Measurements from ENCODE around the gene BCKDHB.

BCKDHB gene

DNA sequence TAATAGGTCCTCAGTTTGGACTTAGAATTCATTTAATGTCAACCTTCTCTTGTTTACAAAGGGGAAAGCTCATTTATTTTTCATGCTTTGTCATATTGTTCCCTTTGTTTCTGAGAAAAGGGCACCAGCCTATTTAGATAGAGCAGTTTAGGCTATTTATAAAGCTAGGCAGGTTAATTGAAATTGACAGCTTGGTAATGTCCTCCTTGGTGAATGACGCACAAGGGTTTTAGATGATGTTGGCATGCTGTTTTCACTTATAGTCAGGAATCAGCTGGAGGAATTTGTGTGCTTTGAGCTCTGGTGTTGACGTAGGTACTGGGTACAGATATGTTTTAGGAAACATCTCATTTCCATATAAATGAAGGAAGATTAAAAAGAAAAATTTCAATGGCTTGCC, 45.2 kb downstream of the BCKDHB start:
- Histone ChIP-seq H3K4me1 (ENCODE audit: control insufficient read depth in 1 of 2, insufficient read depth in 2 of 2, low read length in 2 of 2) (no peaks in the 10 kb centered on the region), H3K27me3 (ENCODE audit: low read depth, low read length) (no peaks in the 10 kb centered on the region), H3K27ac (ENCODE audit: low read length) (no peak overlapping the region), H3K36me3 (ENCODE audit: control insufficient read depth in 1 of 2, insufficient read depth in 2 of 2, low read length in 2 of 2) (no peaks in the 10 kb centered on the region), H3K4me3 (ENCODE audit: low read depth in 1 of 2, low read length in 2 of 2) (no peak overlapping the region), H3K9me3 (ENCODE audit: control insufficient read depth in 1 of 2, low read length in 2 of 2) (no peaks in the 10 kb centered on the region)

DNA sequence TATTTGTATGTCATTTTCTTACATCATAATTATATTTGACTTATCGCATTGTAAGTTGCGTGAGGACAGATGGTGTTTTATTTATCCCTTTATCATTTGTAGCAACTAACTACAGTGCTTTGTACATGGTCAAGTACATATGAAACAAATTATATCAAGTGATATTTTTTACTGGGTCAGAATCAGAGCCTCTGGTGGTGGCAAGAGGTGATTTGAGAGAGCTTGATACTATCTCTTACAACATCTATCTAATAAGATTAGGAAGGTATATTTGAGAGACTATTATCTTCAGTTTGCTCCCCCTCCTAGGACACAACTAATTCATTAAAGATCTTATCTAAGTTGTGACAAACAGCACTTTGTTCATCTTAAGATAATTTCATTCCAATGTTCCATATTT, 47.7 kb downstream of the BCKDHB start:
- Histone ChIP-seq H3K36me3 (ENCODE audit: control insufficient read depth in 1 of 2, insufficient read depth in 2 of 2, low read length in 2 of 2) (no peaks in the 10 kb centered on the region), H3K27ac (ENCODE audit: low read length) (no peak overlapping the region), H3K9me3 (ENCODE audit: control insufficient read depth in 1 of 2, low read length in 2 of 2) (no peaks in the 10 kb centered on the region), H3K27me3 (ENCODE audit: low read depth, low read length) (no peaks in the 10 kb centered on the region), H3K4me3 (ENCODE audit: low read depth in 1 of 2, low read length in 2 of 2) (no peak overlapping the region), H3K4me1 (ENCODE audit: control insufficient read depth in 1 of 2, insufficient read depth in 2 of 2, low read length in 2 of 2) (no peaks in the 10 kb centered on the region)

DNA sequence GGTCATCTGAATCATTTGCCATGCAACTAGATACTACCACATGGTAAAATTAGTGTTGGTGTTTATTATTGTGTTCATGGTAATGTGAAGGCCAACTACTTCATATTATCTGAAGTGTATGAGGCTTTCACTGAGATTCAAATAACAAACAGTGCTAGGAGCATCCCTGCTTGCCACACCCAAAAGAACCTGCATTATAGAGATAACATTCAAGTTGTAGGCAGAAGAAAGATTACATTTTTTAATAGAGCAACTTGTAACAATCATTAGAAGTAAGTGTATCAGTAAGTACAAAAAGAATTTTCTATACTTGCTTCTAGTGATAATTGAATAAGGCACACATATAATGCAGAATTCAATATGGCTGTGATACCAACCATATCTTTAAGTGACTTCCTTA, 49.8 kb downstream of the BCKDHB start:
- Histone ChIP-seq H3K27me3 (ENCODE audit: low read depth, low read length) (no peaks in the 10 kb centered on the region), H3K4me3 (ENCODE audit: low read depth in 1 of 2, low read length in 2 of 2) (no peak overlapping the region), H3K9me3 (ENCODE audit: control insufficient read depth in 1 of 2, low read length in 2 of 2) (no peaks in the 10 kb centered on the region), H3K36me3 (ENCODE audit: control insufficient read depth in 1 of 2, insufficient read depth in 2 of 2, low read length in 2 of 2) (no peaks in the 10 kb centered on the region), H3K27ac (ENCODE audit: low read length) (no peak overlapping the region), H3K4me1 (ENCODE audit: control insufficient read depth in 1 of 2, insufficient read depth in 2 of 2, low read length in 2 of 2) (no peaks in the 10 kb centered on the region)

DNA sequence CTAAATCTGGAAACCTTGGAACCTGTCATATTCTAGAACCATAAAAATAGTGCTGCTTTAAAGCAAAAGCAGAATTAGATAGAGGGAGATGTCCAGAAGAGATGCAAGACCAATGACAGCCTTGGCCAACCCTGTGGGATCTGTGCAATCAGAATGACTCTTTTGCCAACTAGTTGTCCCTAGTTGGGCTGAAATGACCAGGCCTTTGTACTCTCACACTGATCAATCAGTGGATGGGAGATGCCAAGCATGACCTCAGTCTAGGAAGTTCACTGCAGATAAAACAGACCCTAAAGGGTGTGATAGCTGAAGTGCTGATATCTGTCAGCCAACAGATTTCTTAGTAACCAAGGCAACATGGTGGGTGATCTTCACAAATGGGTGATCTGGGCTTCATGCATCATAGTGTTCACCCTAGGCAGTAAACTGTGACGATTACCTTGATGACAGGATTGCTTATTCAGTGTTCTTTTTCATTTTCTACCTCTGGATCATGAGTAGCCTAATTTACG, 52.1 kb downstream of the BCKDHB start:
- no peak overlapping the region for H3K27ac ChIP-seq (ENCODE audit: low read length)
- no peak overlapping the region for H3K4me3 ChIP-seq (ENCODE audit: low read depth in 1 of 2, low read length in 2 of 2)
- H3K9me3 ChIP-seq (ENCODE audit: control insufficient read depth in 1 of 2, low read length in 2 of 2) = no peaks in the 10 kb centered on the region
- no peaks in the 10 kb centered on the region for H3K36me3 ChIP-seq (ENCODE audit: control insufficient read depth in 1 of 2, insufficient read depth in 2 of 2, low read length in 2 of 2)
- no peaks in the 10 kb centered on the region for H3K4me1 ChIP-seq (ENCODE audit: control insufficient read depth in 1 of 2, insufficient read depth in 2 of 2, low read length in 2 of 2)
- H3K27me3 ChIP-seq (ENCODE audit: low read depth, low read length) = no peaks in the 10 kb centered on the region

DNA sequence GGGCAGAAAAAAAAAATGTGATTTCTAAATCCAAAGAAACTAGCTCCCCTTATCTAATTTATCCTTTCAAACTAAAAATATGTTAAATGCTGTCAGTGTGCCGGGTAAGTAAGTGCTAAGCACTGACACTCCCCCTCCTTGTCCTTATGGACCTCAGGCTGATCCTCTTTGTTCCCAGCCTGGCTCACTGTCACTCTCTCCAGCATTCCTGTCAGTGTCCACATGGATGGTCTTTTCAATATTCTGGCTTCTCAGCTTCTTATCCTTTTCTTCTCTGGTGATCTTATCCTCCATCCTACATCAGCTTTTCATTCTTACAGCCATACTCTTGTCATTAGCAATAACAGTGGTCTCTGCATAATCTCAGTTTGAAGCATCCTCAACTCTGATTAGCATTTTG, 55.0 kb downstream of the BCKDHB start:
- no peaks in the 10 kb centered on the region for H3K36me3 ChIP-seq (ENCODE audit: control insufficient read depth in 1 of 2, insufficient read depth in 2 of 2, low read length in 2 of 2)
- H3K9me3 ChIP-seq (ENCODE audit: control insufficient read depth in 1 of 2, low read length in 2 of 2) = no peaks in the 10 kb centered on the region
- peaks cover 0 to 3% of the 10 kb centered on the region in 2 donors for H3K4me1 ChIP-seq (ENCODE audit: control insufficient read depth in 1 of 2, insufficient read depth in 2 of 2, low read length in 2 of 2)
- H3K4me3 ChIP-seq (ENCODE audit: low read depth in 1 of 2, low read length in 2 of 2) = no peak overlapping the region
- no peak overlapping the region for H3K27ac ChIP-seq (ENCODE audit: low read length)
- no peaks in the 10 kb centered on the region for H3K27me3 ChIP-seq (ENCODE audit: low read depth, low read length)

DNA sequence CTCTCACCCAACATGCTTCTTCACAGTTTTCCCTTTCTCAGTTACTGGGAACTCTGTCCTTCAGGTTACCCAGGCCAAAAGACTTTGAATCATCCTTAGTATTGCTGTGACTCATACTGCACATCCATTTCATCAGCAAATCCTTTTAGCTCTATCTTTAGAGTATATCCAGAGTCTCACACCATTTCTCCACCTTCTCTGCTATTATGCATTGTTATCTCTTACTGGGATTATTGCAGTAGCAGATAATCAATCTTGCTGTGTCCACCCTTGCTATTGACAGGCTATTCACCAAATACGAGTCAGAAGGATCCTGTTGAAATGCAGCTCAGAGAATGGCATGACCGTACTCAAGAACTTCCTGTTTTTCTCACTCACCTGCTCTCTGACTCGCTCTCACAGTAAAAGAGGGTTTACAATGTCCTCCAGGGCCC, 57.3 kb downstream of the BCKDHB start:
- no peak overlapping the region for H3K4me3 ChIP-seq (ENCODE audit: low read depth in 1 of 2, low read length in 2 of 2)
- no peaks in the 10 kb centered on the region for H3K9me3 ChIP-seq (ENCODE audit: control insufficient read depth in 1 of 2, low read length in 2 of 2)
- H3K27me3 ChIP-seq (ENCODE audit: low read depth, low read length) = no peaks in the 10 kb centered on the region
- H3K27ac ChIP-seq (ENCODE audit: low read length) = peak overlapping the region; percentile 3
- no peaks in the 10 kb centered on the region for H3K36me3 ChIP-seq (ENCODE audit: control insufficient read depth in 1 of 2, insufficient read depth in 2 of 2, low read length in 2 of 2)
- peaks cover 0 to 3% of the 10 kb centered on the region in 2 donors for H3K4me1 ChIP-seq (ENCODE audit: control insufficient read depth in 1 of 2, insufficient read depth in 2 of 2, low read length in 2 of 2)

DNA sequence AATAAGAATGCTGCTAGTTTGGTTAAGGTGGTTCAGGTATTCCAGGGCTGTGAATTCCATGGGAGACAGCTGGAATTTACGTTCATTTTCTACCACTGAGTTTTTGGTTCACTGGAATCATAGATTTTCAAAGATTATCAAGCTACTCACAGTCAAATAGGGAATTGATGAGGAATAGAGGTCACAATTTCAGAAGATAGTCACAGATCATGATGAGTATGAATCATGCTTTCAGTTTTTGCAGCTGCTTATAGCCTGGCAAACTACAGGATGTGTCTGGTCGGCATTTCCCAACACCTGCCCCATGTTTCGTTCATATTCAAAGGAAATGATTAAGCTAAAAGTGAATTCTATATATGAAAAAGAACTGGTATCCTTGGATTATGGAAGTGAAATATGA, 58.7 kb downstream of the BCKDHB start:
- H3K9me3 ChIP-seq (ENCODE audit: control insufficient read depth in 1 of 2, low read length in 2 of 2) = no peaks in the 10 kb centered on the region
- H3K27me3 ChIP-seq (ENCODE audit: low read depth, low read length) = no peaks in the 10 kb centered on the region
- no peak overlapping the region for H3K27ac ChIP-seq (ENCODE audit: low read length)
- H3K4me1 ChIP-seq (ENCODE audit: control insufficient read depth in 1 of 2, insufficient read depth in 2 of 2, low read length in 2 of 2) = peaks cover 0 to 3% of the 10 kb centered on the region in 2 donors
- no peak overlapping the region for H3K4me3 ChIP-seq (ENCODE audit: low read depth in 1 of 2, low read length in 2 of 2)
- H3K36me3 ChIP-seq (ENCODE audit: control insufficient read depth in 1 of 2, insufficient read depth in 2 of 2, low read length in 2 of 2) = no peaks in the 10 kb centered on the region

DNA sequence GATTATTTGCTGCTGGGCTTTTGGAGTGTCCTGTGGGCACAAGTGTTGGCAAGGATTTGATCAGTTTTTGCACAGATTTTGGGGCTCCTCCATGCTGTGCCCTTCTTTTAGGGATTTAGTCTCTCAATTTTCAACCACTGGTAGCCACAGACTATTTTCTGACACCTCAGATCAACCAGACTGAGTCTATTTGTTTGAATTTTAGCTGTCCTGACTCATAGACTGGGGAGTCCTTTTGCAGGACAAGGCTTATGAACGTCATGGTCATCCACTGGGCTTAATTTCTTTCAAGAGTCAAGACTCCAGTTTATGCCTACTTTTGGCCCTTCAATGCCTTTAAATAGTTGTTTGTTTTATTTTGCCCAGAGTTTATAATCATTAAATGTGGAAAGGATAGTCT, 59.3 kb downstream of the BCKDHB start:
- H3K36me3 ChIP-seq (ENCODE audit: control insufficient read depth in 1 of 2, insufficient read depth in 2 of 2, low read length in 2 of 2) = no peaks in the 10 kb centered on the region
- no peak overlapping the region for H3K27ac ChIP-seq (ENCODE audit: low read length)
- H3K9me3 ChIP-seq (ENCODE audit: control insufficient read depth in 1 of 2, low read length in 2 of 2) = no peaks in the 10 kb centered on the region
- H3K4me1 ChIP-seq (ENCODE audit: control insufficient read depth in 1 of 2, insufficient read depth in 2 of 2, low read length in 2 of 2) = peaks cover 0 to 3% of the 10 kb centered on the region in 2 donors
- no peak overlapping the region for H3K4me3 ChIP-seq (ENCODE audit: low read depth in 1 of 2, low read length in 2 of 2)
- no peaks in the 10 kb centered on the region for H3K27me3 ChIP-seq (ENCODE audit: low read depth, low read length)

DNA sequence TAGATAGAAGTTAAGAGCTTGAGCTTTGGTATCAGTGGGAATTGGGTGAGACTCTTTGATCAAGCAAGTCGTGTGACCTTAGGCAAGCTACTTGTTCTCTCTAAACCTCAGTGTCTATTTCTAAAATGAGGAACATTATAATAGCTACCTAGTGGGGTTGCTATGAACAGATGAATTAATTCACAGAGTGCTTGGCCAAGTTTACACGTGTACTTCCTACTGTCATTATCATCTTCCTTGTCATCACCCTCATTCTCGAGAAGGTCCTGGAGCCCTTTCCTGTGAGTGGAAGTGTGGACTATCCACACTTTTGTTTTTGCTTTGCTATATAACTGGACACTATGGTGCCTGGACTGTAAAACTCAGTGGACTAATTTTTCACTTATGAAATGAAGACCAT, 64.0 kb downstream of the BCKDHB start:
- no peaks in the 10 kb centered on the region for H3K4me1 ChIP-seq (ENCODE audit: control insufficient read depth in 1 of 2, insufficient read depth in 2 of 2, low read length in 2 of 2)
- H3K4me3 ChIP-seq (ENCODE audit: low read depth in 1 of 2, low read length in 2 of 2) = no peak overlapping the region
- H3K36me3 ChIP-seq (ENCODE audit: control insufficient read depth in 1 of 2, insufficient read depth in 2 of 2, low read length in 2 of 2) = peaks cover 0 to 6% of the 10 kb centered on the region in 2 donors

DNA sequence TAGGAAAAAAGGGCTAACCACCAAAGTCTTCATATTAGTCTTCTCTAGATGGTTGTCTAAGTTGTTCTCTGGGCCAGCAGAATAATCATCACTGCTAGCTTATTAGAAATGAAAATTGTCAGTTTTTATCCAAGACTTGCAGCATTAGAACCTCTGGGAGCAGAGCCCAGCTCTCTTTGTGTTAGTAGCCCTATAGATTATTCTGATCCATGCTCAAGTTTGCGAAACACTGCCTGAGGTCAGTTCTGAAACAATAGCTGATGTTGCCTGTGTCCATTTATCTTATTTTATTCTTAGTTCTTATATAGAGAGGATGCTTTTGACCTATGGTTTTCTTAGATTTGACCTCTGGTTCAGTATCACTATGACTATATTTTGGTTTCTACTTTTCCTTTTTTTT, 66.9 kb downstream of the BCKDHB start:
- Histone ChIP-seq H3K27ac (ENCODE audit: low read length) (no peak overlapping the region), H3K4me3 (ENCODE audit: low read depth in 1 of 2, low read length in 2 of 2) (no peak overlapping the region), H3K9me3 (ENCODE audit: control insufficient read depth in 1 of 2, low read length in 2 of 2) (no peaks in the 10 kb centered on the region), H3K4me1 (ENCODE audit: control insufficient read depth in 1 of 2, insufficient read depth in 2 of 2, low read length in 2 of 2) (no peaks in the 10 kb centered on the region), H3K27me3 (ENCODE audit: low read depth, low read length) (no peaks in the 10 kb centered on the region), H3K36me3 (ENCODE audit: control insufficient read depth in 1 of 2, insufficient read depth in 2 of 2, low read length in 2 of 2) (peaks cover 0 to 6% of the 10 kb centered on the region in 2 donors)

More for the DNA sequence above, 64.0 kb downstream of the BCKDHB start:
- H3K27ac ChIP-seq (ENCODE audit: low read length) = no peak overlapping the region
- H3K27me3 ChIP-seq (ENCODE audit: low read depth, low read length) = no peaks in the 10 kb centered on the region
- H3K9me3 ChIP-seq (ENCODE audit: control insufficient read depth in 1 of 2, low read length in 2 of 2) = no peaks in the 10 kb centered on the region

DNA sequence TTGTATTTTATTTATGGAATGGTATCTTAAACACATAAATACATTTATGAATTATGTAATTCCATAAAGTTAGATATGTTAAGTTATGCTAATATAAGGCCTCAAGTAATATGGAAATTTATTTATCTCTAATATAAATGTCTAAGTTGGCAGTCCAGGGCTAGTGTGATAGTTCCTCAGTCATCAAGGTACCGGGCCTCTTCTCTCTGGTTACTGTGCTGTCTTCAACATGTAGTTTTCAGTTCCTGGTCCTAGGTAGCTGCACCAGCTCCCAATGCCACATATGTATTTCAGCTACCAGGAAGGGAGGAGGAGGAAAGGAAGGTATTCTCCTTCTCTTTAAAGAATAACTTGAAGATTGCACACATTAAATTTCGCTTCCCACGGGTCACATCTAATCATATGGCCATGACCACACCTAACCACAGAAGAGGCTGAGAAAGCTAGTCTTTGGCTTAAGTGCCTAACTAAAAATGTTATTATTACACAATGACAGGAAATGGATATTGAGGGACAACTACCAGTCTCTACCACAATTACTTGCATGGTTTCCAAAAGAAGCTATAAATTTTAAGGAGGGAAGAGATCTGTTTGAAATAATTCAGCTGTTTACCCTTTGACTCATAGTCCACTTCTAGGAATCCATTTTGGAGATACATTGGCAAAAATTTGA, 68.6 kb downstream of the BCKDHB start:
- H3K4me3 ChIP-seq (ENCODE audit: low read depth in 1 of 2, low read length in 2 of 2) = no peak overlapping the region
- no peaks in the 10 kb centered on the region for H3K4me1 ChIP-seq (ENCODE audit: control insufficient read depth in 1 of 2, insufficient read depth in 2 of 2, low read length in 2 of 2)
- no peak overlapping the region for H3K27ac ChIP-seq (ENCODE audit: low read length)
- peaks cover 0 to 6% of the 10 kb centered on the region in 2 donors for H3K36me3 ChIP-seq (ENCODE audit: control insufficient read depth in 1 of 2, insufficient read depth in 2 of 2, low read length in 2 of 2)
- H3K9me3 ChIP-seq (ENCODE audit: control insufficient read depth in 1 of 2, low read length in 2 of 2) = no peaks in the 10 kb centered on the region
- H3K27me3 ChIP-seq (ENCODE audit: low read depth, low read length) = no peaks in the 10 kb centered on the region

DNA sequence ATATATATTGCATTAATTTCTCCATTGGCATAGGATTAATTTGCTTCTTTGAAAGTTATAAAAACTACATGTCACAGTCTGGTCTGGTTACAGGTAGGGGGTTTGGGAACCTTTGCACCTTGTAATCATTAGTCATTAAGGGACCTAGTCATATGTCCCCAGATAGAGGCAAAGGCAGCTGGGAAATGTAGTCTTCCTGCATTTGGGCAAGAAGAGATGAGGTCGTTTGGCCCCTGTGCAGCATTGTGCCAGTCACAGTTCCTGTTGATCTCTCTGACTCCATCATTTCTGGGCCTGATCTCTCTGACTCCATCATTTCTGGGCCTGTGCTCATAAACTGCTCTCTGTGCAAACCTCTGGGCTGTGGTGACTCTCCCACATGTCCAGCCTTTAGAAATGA, 73.2 kb downstream of the BCKDHB start:
- Histone ChIP-seq H3K4me1 (ENCODE audit: control insufficient read depth in 1 of 2, insufficient read depth in 2 of 2, low read length in 2 of 2) (no peaks in the 10 kb centered on the region), H3K36me3 (ENCODE audit: control insufficient read depth in 1 of 2, insufficient read depth in 2 of 2, low read length in 2 of 2) (no peaks in the 10 kb centered on the region), H3K9me3 (ENCODE audit: control insufficient read depth in 1 of 2, low read length in 2 of 2) (no peaks in the 10 kb centered on the region), H3K27me3 (ENCODE audit: low read depth, low read length) (no peaks in the 10 kb centered on the region), H3K4me3 (ENCODE audit: low read depth in 1 of 2, low read length in 2 of 2) (no peak overlapping the region), H3K27ac (ENCODE audit: low read length) (no peak overlapping the region)

Data from muscle layer of duodenum (tissue), 2 donors.